HG02840 (cell line): Measurements from ENCODE around the gene RNASEH2B.

ENCODE experiments used
- ATAC-seq: cut with Tn5 transposase; IDR thresholded peaks from one replicate; pipeline ENCODE4 v1.9.1; 2021; ENCODE audit warnings: mild to moderate bottlenecking, moderate library complexity, moderate number of reproducible peaks; ENCODE audit not compliant: unreplicated experiment, low FRiP score

RNASEH2B gene

DNA sequence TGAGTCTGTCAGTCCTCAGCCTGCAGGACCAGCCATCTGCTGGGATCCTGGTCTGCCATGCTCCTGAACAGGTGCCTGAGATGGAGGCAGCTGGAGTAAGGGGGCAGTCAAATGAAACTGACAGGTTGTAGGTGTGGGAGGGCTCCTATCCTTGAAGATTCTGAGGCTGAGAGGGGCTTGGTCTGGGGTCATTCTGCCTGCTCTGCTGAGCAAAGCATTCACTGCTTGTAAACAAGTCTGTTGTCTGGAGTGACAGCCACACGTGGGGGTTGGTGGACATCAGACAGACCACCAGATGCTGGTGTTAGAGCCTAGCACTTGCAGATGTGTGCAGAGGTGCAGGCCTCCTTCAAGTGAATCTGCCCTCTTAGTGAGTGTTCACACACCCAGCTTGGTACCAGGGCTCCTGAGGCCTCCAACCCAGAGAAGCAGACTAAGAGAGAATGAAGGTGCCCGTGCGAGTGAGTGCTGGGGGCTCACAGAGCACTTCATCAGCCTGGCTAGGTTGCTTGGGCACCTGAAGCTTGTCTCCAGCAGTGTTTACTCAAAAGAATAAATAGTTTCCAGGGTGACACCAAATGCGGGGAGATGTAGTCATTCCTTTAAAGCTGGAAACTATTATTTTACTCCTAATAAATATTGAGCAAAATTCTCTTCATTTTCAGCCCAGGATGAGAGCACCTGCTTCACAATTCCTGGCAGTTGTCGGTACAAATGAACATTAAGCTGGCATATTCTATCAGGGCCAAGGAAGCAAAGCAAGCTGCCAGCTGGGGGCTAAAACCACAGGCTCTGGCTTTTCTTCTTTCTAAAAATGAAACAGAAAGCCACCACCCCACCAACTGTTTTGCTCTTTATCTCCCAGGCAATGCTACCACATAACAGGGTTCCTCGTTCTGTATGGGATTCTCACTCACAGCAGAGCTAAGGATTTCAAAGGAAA lies 82.3 kb downstream of the RNASEH2B start:
- peak; percentile 74 for ATAC-seq

DNA sequence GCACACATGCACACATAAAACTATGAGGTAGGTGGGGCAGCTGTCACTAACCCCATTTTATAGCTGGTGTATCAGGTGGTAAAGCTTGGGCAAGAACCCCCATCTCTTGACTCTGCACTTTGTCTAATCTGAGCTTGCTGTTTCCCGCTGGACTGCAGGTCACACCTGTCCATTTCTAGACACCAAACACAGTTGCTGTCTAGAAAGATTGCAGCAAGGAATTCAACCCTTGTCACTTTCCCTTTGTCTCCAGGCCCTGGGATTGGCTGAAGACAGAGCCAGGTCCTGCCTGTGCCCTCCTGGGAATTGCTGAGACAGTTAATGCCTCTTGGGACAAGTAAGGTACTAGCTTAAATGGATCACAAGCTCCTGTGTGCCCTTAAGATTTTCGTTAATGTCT lies 83.8 kb downstream of the RNASEH2B start:
- ATAC-seq, result no peak

DNA sequence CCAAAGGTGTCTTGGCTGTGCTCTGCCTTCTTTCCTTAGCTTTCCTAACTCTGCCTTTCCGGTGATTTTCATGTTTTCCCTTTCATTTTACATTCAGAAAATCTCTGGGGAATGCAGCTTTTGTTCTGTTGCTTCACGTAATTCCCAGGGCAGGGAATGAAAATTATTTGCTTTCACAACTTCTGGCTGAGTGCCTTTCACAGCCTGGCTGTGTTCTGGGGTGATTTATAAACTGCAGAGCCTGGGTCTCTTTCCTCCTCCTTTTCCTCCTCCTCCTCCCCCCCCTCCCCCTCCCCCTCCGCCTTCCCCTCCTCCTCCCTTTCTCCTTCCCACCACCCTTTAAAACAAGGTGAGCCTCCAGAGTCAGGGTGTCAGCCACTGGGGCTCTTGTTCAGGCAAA lies 84.3 kb downstream of the RNASEH2B start:
- ATAC-seq, result no peak

DNA sequence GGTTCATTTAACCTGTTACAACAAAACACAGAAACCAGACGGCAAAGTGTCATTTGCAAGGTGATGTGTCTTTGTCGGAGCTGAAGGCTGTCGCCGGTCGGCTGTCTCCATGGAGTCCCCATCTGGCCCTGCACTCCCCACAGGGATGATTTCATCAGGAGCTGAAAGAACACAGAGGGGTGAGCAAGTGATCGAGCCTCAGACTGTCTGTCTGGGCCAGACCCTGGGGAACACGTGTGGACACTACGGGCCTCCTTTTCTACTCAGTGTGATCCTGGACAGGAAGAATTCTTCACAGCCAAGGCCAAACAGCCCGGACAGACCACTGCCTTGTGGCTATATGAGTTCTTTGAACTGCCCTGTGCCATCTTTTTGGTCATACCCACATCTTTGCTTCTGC lies 85.1 kb downstream of the RNASEH2B start:
- no peak for ATAC-seq

DNA sequence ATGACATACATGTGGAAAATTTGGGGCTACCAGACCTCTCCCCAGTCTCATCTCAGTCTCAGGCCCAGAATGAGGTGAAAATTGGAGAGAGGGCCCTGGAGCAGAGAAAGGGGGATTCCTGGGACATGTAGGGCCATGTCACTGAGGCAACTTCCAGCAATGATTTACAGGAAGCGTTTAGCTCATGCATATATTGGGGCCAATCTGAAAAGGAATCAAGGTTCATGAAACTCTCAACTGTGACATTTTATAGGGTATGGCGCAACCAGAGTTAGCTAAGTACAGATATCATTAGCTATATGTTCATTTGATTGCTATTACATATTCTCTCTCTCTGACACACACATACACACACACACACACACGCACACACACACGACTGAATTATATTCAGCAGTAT lies 86.3 kb downstream of the RNASEH2B start:
- ATAC-seq, result no peak

DNA sequence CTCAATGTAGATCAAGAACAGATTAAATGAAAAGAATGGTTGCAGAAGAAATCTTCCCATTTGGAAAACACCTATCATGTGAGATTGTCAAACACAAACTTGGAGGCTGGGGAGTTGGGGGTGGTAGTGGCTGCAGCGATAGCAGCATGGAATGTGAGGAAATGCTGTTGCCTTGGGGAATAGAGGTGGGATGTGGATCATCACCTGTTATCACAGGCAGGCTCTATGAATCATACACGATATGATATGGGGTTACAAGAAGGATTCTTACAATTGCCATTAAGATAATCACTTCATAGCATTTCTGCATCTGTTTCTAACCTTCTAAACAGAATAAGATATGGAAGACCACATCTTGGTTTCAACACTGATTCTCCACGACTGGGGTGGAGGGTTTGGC lies 88.7 kb downstream of the RNASEH2B start:
- ATAC-seq, result no peak

DNA sequence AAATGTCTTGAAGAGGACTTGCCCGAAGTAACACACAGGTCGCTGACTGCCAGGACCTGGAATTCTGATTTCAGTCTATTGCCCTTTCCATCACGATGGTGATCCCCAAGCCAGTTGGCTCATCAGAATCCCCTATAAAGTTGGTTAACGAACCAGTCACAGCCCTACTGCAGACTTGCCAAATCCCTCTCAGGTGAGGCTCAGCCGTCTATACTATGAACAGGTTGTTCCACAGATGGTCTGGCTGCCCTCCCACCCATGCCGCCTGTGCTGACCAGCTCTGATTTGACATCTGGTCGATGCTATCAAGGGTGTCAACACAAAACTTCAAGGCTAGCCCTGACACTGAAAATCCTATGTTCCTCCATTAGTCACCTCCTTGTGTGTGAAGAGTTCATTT lies 90.0 kb downstream of the RNASEH2B start:
- no peak for ATAC-seq

DNA sequence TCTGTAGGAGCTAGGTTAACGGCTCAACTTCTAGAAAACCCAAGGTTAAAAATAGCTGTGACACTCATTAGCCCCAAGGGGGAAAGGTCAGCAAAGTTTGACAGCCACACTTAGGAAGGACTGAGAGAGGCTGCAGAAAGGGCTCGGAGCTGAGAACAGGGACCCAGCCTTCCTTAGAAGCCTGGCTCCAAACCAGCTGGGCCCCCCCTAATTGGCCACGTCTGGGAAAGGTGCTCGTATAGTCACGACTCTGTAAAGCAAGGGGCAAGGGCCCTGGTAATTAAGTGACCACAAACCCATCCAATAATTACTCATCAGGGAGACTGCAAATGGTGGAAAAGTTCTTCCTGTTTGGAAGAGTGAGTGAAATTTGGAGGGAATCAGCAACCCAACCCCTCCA lies 90.5 kb downstream of the RNASEH2B start:
- no peak for ATAC-seq

DNA sequence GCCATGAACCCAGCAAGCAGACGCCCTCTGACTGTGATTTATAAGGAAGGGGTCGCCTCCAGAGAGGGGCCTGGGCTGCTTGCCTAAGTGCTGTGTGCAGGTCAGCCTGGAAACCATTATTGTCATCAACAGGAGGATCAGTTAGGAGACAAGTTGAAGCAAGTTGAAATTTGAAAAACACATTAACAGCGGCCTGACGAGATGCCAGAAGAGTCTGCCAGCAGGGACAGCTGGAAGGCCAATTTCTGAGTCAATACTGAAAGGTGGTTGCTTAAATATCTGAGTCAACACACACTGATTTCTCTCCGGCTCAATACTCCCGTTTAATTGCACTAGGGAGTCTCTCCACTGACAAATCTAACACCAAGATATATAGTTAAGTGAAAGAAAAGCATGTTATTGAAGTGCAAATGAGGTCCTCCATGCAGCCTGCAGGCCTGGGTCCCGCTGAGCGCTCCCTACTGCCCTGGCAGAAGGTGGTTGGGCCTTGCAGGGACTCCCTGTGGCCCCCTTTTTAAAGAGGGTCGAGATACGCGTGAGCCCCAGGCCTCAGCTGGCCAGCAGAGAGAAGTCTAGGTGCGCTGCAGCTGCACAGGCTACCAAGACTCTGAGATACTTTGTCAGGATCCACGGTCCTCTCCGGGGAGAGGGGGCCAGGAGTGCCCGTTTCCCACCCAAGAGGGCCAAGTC lies 91.1 kb downstream of the RNASEH2B start:
- ATAC-seq, result no peak

DNA sequence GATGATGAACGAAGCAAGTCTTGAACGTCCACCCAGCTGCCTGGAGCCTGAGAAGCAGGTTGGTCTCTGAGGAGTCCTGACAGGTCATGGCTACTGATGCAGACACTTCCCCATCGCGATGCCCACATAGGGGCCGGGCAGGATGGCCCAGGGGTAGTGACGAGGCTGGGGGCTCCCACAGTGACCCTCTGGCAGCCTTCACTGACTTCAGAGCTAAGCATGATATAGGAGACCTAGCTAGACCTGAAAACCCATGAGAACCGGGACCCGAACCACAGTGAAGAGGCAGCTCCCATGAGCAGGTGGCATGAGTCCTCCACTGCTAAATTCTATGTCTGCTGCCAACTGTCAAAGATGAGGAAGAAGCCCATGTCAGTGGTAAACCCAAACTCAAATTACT lies 91.7 kb downstream of the RNASEH2B start:
- no peak for ATAC-seq

DNA sequence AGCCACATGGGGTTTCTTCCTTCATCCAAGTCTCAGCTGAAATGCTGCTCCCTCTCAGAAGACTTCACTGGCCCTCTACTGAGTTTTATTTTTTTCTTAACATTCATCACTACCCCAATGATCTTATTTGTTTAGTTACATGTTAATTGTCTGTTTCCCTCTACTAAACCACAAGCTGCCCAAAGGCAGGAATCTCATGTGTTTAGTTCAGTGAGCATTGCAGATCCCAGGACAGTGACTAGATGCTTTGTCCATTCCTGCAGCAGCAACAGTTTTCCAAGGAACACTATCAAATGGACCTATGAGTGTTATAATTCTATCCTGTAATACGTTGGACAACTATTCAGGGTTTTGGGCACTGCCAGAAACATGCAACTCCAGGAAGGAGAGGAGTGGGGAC lies 93.1 kb downstream of the RNASEH2B start:
- no peak for ATAC-seq

DNA sequence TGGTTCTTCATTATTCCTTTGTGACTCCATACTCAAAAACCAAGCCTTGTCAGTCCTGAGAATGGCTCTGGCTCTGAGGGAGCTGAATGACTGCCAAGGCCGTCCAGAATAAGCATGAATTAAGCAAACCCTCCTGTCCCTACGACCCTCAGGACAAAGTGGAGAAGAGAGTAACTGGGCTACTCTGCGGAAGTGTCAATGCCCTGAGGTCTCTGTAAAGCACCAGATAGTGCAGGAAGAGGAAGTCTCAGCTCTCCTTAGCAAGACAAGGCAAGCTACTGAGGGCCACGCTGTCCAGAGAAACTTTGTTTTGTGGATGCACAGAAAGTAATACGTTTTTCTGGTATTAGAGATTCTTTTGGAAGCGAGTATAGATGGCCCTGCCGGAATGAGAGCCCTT lies 94.1 kb downstream of the RNASEH2B start:
- no peak for ATAC-seq

DNA sequence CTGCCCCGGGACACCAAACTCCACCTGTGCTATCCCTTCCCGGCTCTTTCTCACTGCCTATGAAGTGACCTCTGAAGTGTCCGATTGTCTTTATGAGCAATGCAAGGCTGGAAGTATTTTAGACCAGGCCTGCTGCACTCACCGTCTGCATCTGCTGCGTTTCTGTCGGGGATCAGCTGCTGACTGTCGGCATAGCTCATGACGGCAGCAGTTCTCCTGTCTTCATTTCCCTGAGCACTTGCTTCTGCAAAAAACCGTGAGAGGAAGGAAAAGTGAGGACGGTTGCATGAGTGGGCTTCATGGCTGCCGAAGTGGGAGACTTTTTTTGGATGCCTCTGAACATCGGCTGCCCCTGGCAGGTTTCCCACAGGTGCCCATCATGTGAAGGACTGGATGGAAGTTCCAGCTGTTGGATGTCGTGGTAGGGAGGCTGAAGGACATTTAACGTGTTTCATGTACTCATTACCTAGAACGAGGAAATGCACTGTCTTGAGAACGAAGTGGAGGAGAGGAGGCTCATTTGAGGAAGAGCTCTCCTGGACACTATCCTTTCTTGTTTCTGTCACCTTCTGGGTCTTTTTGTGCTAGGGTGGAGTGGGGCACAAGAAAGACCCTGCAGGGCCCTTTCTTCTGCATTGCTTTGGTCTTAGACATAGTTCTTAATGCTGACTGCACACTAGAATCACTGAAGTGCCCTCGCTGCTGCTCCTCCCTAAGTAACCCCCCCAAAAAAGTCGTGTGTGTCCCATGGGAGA lies 94.7 kb downstream of the RNASEH2B start:
- no peak for ATAC-seq

DNA sequence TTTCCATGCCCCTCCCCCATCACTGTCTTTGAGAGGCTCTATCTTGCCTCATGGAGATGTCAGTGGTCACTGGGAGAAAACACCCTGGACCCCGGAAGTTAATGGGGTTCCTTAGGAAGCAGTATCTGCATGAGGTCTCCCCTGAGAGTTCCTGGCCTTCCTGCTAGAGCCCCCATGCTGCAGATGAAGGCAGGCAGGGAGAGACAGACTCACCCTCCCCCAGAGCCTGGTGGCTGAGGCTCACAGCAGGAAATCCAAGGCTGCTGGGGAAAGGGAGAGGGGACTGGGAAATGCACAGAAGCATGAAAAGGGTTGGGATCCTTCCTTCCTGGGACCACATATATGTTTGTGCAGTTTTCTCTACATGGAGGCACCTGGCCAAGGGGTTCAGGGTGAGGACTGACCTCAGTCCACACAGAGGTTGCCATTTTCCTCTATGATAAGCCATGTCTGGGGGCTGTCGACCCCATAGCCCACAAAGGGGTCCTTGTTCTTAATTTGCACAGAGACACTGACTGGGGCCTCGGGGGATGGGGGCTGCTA lies 95.4 kb downstream of the RNASEH2B start:
- ATAC-seq, result no peak

DNA sequence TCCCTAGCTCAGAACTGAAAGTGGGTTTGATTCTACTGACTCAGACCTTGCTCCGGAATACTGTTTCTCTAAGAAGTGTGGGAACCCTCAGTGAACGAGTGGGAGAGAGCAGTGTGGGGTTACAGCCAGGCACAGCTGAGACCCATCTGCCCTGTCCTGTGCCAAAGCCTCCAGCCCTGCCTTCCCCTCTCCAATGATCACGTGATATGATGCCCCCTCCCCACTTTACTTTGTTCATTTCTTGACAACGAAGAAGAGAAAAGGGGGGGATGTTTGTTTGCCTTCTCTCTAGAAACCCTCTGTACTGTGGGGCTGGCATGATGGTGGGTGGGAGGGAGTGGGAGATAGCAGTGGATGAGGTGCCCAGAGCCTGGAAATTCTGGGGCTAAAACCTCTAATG lies 96.0 kb downstream of the RNASEH2B start:
- no peak for ATAC-seq
